Loucy (cell line): ENCODE measurements around the gene BCL2.

Experiments used
- EZH2phosphoT487 ChIP-seq: fragments of 200-600 bp; IDR thresholded peaks from 2 replicates; pipeline ENCODE4 v1.6.1; 2018; ENCODE audit warnings: antibody characterized with exemption, mild to moderate bottlenecking, moderate library complexity, borderline replicate concordance
- TF ChIP-seq, protein P1 (sequence below): fragments of 200-600 bp; sonication (generic); conservative IDR thresholded peaks from 2 replicates; pipeline ENCODE4 v1.5.1; 2014; ENCODE audit warnings: mild to moderate bottlenecking, antibody characterized with exemption, low read length

GRCh38 chr18:63206433-63207142 lies 113.0 kb downstream of the BCL2 start:
- TF ChIP-seq, protein P1, sequence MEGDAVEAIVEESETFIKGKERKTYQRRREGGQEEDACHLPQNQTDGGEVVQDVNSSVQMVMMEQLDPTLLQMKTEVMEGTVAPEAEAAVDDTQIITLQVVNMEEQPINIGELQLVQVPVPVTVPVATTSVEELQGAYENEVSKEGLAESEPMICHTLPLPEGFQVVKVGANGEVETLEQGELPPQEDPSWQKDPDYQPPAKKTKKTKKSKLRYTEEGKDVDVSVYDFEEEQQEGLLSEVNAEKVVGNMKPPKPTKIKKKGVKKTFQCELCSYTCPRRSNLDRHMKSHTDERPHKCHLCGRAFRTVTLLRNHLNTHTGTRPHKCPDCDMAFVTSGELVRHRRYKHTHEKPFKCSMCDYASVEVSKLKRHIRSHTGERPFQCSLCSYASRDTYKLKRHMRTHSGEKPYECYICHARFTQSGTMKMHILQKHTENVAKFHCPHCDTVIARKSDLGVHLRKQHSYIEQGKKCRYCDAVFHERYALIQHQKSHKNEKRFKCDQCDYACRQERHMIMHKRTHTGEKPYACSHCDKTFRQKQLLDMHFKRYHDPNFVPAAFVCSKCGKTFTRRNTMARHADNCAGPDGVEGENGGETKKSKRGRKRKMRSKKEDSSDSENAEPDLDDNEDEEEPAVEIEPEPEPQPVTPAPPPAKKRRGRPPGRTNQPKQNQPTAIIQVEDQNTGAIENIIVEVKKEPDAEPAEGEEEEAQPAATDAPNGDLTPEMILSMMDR: no peak
- TF ChIP-seq EZH2phosphoT487: no peak
